H9 (cell line): Measurements from ENCODE around the gene CXCR3. TPM values are rescaled to one million over a fixed set of nuclear protein-coding genes. Genes with fewer than 3 reads are reported as not detected.

Experiments
- DNase-seq: peaks from one replicate; pipeline ENCODE4 v3.0.0-alpha.2; 2017
- H2AFZ ChIP-seq: one replicate; pipeline ENCODE4 v1.6.1; 2013; ENCODE audit warnings: mild to moderate bottlenecking, low read length, control low read depth, moderate library complexity
- H2AK5ac ChIP-seq: 2 replicates; pipeline ENCODE4 v1.6.1; 2013; ENCODE audit warnings: low read length, control low read depth, mixed read lengths; ENCODE audit not compliant: insufficient read length
- H2BK120ac ChIP-seq: one replicate; pipeline ENCODE4 v1.6.1; 2013; ENCODE audit warnings: low read depth, mild to moderate bottlenecking, low read length, control low read depth, inconsistent platforms; ENCODE audit not compliant: poor library complexity, severe bottlenecking
- H2BK12ac ChIP-seq: 2 replicates; pipeline ENCODE4 v1.6.1; 2013; ENCODE audit warnings: low read length, control low read depth, mixed read lengths, low read depth; ENCODE audit not compliant: insufficient read length
- H2BK15ac ChIP-seq: 2 replicates; pipeline ENCODE4 v1.6.1; 2013; ENCODE audit warnings: low read depth, low read length, control low read depth
- H2BK20ac ChIP-seq: one replicate; pipeline ENCODE4 v1.6.1; 2013; ENCODE audit warnings: low read depth, mild to moderate bottlenecking, low read length, control low read depth, inconsistent platforms; ENCODE audit not compliant: poor library complexity, severe bottlenecking
- H2BK5ac ChIP-seq: 2 replicates; pipeline ENCODE4 v1.6.1; 2013; ENCODE audit warnings: low read length, control low read depth, mixed read lengths; ENCODE audit not compliant: insufficient read length
- H3K14ac ChIP-seq: 2 replicates; pipeline ENCODE4 v1.6.1; 2013; ENCODE audit warnings: low read length, control low read depth; ENCODE audit not compliant: insufficient read depth
- H3K18ac ChIP-seq: 2 replicates; pipeline ENCODE4 v1.6.1; 2013; ENCODE audit warnings: low read depth, mild to moderate bottlenecking, mixed read lengths, low read length, control low read depth; ENCODE audit not compliant: insufficient read length
- H3K23ac ChIP-seq: 2 replicates; pipeline ENCODE4 v1.6.1; 2013; ENCODE audit warnings: low read length, control low read depth, mixed read lengths, low read depth; ENCODE audit not compliant: insufficient read length
- H3K23me2 ChIP-seq: 2 replicates; pipeline ENCODE4 v1.6.1; 2013; ENCODE audit warnings: low read depth, mild to moderate bottlenecking, mixed read lengths, low read length, control low read depth; ENCODE audit not compliant: insufficient read length, poor library complexity, severe bottlenecking
- H3K27ac ChIP-seq: 2 replicates; pipeline ENCODE4 v1.5.1; 2013; ENCODE audit warnings: low read length, control low read depth, mixed read lengths, low read depth; ENCODE audit not compliant: insufficient read length
- H3K27me3 ChIP-seq: 2 replicates; pipeline ENCODE4 v1.6.1; 2013; ENCODE audit warnings: low read length, control low read depth, inconsistent platforms; ENCODE audit not compliant: insufficient read depth
- H3K4ac ChIP-seq: 2 replicates; pipeline ENCODE4 v1.6.1; 2013; ENCODE audit warnings: low read depth, mild to moderate bottlenecking, control low read depth, inconsistent platforms, low read length, moderate library complexity
- H3K4me1 ChIP-seq: 2 replicates; pipeline ENCODE4 v1.6.1; 2013; ENCODE audit warnings: low read length, control low read depth, inconsistent platforms; ENCODE audit not compliant: insufficient read depth
- H3K4me2 ChIP-seq: 2 replicates; pipeline ENCODE4 v1.6.1; 2013; ENCODE audit warnings: low read length, control low read depth, mixed read lengths; ENCODE audit not compliant: insufficient read length, insufficient read depth
- H3K56ac ChIP-seq: 2 replicates; pipeline ENCODE4 v1.6.1; 2013; ENCODE audit warnings: low read depth, mild to moderate bottlenecking, mixed read lengths, low read length, control low read depth; ENCODE audit not compliant: insufficient read length
- H3K79me1 ChIP-seq: 2 replicates; pipeline ENCODE4 v1.6.1; 2013; ENCODE audit warnings: low read depth, mild to moderate bottlenecking, moderate library complexity, low read length, control low read depth, inconsistent platforms; ENCODE audit not compliant: insufficient read depth, poor library complexity, severe bottlenecking
- H3K79me2 ChIP-seq: 2 replicates; pipeline ENCODE4 v1.6.1; 2013; ENCODE audit warnings: low read length, control low read depth, inconsistent platforms; ENCODE audit not compliant: insufficient read depth
- H3K9ac ChIP-seq: 2 replicates; pipeline ENCODE4 v1.6.1; 2013; ENCODE audit warnings: low read length, control low read depth, mixed read lengths; ENCODE audit not compliant: insufficient read length; ENCODE audit errors: extremely low read depth
- H3K9me3 ChIP-seq: one replicate; pipeline ENCODE4 v1.6.1; 2013; ENCODE audit warnings: low read depth, low read length, inconsistent platforms; ENCODE audit not compliant: control insufficient read depth
- H3T11ph ChIP-seq: one replicate; pipeline ENCODE4 v1.6.1; 2013; ENCODE audit warnings: mild to moderate bottlenecking, low read length, control low read depth, inconsistent platforms
- H4K20me1 ChIP-seq: one replicate; pipeline ENCODE4 v1.6.1; 2013; ENCODE audit not compliant: control insufficient read depth, insufficient read length, insufficient read depth
- H4K5ac ChIP-seq: 2 replicates; pipeline ENCODE4 v1.6.1; 2013; ENCODE audit warnings: low read depth, mild to moderate bottlenecking, mixed read lengths, low read length, control low read depth; ENCODE audit not compliant: insufficient read length
- H4K8ac ChIP-seq: replicated peaks from 2 replicates; pipeline ENCODE4 v1.6.1; 2013; ENCODE audit warnings: low read length, control low read depth, mixed read lengths, low read depth; ENCODE audit not compliant: insufficient read length
- H4K91ac ChIP-seq: 2 replicates; pipeline ENCODE4 v1.6.1; 2013; ENCODE audit warnings: low read depth, mild to moderate bottlenecking, moderate library complexity, mixed read lengths, low read length, control low read depth; ENCODE audit not compliant: insufficient read length
- H3K27ac Mint-ChIP-seq, 3 experiments: 2 replicates in 2 of 3; 3 replicates in 1 of 3; pipeline ENCODE4 v1.8.0; 2020 to 2021; ENCODE audit warnings: mixed read lengths in 3 of 3, mild to moderate bottlenecking in 1 of 3, moderate library complexity in 1 of 3
- H3K27me3 Mint-ChIP-seq: 2 replicates; pipeline ENCODE4 v1.8.0; 2021; ENCODE audit warnings: low read depth, mild to moderate bottlenecking, moderate library complexity, mixed read lengths
- H3K36me3 Mint-ChIP-seq, 3 experiments: 2 replicates in 2 of 3; 3 replicates in 1 of 3; pipeline ENCODE4 v1.8.0; 2020 to 2021; ENCODE audit warnings: low read depth in 3 of 3, mixed read lengths in 3 of 3; ENCODE audit not compliant: insufficient read depth in 1 of 3
- H3K4me1 Mint-ChIP-seq, 2 experiments: 2 replicates each; pipeline ENCODE4 v1.8.0; 2020; ENCODE audit warnings: mixed read lengths in 2 of 2
- H3K4me3 Mint-ChIP-seq, 2 experiments: 2 replicates in 1 of 2; 3 replicates in 1 of 2; pipeline ENCODE4 v1.8.0; 2020 to 2021; ENCODE audit warnings: mild to moderate bottlenecking in 2 of 2, mixed read lengths in 2 of 2, moderate library complexity in 1 of 2
- H3K9me3 Mint-ChIP-seq, 2 experiments: 2 replicates in 1 of 2; 3 replicates in 1 of 2; pipeline ENCODE4 v1.8.0; 2020; ENCODE audit warnings: mild to moderate bottlenecking in 2 of 2, mixed read lengths in 2 of 2, moderate library complexity in 1 of 2
- WGBS: extraction: QIAGEN DNeasy Blood & Tissue Kit; methylation state at CpG from one replicate; pipeline ENCODE4 v1.1.7; 2013; ENCODE audit warnings: missing lambda C conversion rate, low lambda C conversion rate, mixed read lengths; ENCODE audit not compliant: insufficient read length; ENCODE audit errors: extremely low coverage; 5-methylcytosine and 5-hydroxymethylcytosine counted together
- total RNA-seq: library from RNA; stranded (reverse); gene quantifications from 2 replicates; pipeline ENCODE4 v1.2.1, GENCODE V29; 2021
- TF ChIP-seq, protein P1 (sequence below): fragments of 200-600 bp; sonication (generic); conservative IDR thresholded peaks from 3 replicates; pipeline ENCODE4 v1.8.0; 2021; ENCODE audit warnings: antibody characterized with exemption, mild to moderate bottlenecking

The CXCR3 gene
- total RNA-seq, 1 experiment from 2014 or later: not detected

DNA sequence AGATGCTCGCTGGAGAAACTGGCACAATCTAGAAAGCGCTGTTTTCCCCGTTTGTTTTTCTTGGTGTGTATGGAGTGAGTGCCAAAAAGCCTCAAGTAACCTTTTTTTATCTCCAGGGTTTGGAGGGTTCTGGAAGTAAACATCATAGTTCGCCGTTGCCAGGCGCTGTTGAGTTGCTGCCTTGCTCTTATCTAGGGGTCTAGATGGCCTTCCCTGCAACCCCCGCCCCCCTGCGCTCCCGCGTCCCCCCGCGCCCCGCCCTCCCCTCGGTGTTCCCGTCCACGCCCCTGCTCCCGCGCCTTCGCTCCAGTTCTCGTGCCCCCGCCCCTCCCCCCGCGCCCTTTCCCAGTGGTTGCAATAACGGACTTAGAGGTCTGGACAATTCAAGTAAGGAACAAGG lies 40.6 kb downstream of the CXCR3 start:
- no peak overlapping the region for H3K27ac Mint-ChIP-seq
- peaks cover 29 to 55% (median 51%) of the 10 kb centered on the region in 3 experiments for H3K36me3 Mint-ChIP-seq

More for the DNA sequence above, 40.6 kb downstream of the CXCR3 start:
- no peak overlapping the region for H3K23ac ChIP-seq
- no peak overlapping the region for H3K4ac ChIP-seq
- no peak overlapping the region for H2BK120ac ChIP-seq
- no peak overlapping the region for H3K18ac ChIP-seq
- H3K79me2 ChIP-seq: no peaks in the 10 kb centered on the region
- Mint-ChIP-seq H3K27me3 (peaks cover 4% of the 10 kb centered on the region; the same call in 1 of the 2 replicates), H3K4me3 (no peak overlapping the region), H3K9me3 (peaks cover 54 to 64% of the 10 kb centered on the region in 2 experiments), H3K4me1 (0 out of 4 replicates have a peak, but pooled peaks cover 0 to 10% of the 10 kb centered on the region in 2 experiments)
- H3K56ac ChIP-seq: no peak overlapping the region
- no peak overlapping the region for H2BK15ac ChIP-seq
- TF ChIP-seq, protein P1, sequence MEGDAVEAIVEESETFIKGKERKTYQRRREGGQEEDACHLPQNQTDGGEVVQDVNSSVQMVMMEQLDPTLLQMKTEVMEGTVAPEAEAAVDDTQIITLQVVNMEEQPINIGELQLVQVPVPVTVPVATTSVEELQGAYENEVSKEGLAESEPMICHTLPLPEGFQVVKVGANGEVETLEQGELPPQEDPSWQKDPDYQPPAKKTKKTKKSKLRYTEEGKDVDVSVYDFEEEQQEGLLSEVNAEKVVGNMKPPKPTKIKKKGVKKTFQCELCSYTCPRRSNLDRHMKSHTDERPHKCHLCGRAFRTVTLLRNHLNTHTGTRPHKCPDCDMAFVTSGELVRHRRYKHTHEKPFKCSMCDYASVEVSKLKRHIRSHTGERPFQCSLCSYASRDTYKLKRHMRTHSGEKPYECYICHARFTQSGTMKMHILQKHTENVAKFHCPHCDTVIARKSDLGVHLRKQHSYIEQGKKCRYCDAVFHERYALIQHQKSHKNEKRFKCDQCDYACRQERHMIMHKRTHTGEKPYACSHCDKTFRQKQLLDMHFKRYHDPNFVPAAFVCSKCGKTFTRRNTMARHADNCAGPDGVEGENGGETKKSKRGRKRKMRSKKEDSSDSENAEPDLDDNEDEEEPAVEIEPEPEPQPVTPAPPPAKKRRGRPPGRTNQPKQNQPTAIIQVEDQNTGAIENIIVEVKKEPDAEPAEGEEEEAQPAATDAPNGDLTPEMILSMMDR: no peak
- no peak overlapping the region for H4K5ac ChIP-seq
- no CpG with 5 or more reads among the region's 24 CpGs for WGBS
- no peak overlapping the region for H2BK20ac ChIP-seq
- no peaks in the 10 kb centered on the region for H3K27me3 ChIP-seq
- no peak overlapping the region for H4K8ac ChIP-seq
- H3K4me2 ChIP-seq: no peak overlapping the region
- DNase-seq: no peak
- no peak overlapping the region for H2BK12ac ChIP-seq
- H3K27ac ChIP-seq: no peak overlapping the region
- no peak overlapping the region for H2BK5ac ChIP-seq
- no peak overlapping the region for H2AFZ ChIP-seq
- no peak overlapping the region for H3T11ph ChIP-seq
- no peaks in the 10 kb centered on the region for H3K4me1 ChIP-seq
- peaks cover 13% of the 10 kb centered on the region for H3K9me3 ChIP-seq
- no peaks in the 10 kb centered on the region for H4K20me1 ChIP-seq
- no peaks in the 10 kb centered on the region for H3K79me1 ChIP-seq
- H3K14ac ChIP-seq: no peak overlapping the region
- H4K91ac ChIP-seq: no peak overlapping the region
- no peaks in the 10 kb centered on the region for H3K23me2 ChIP-seq
- no peak overlapping the region for H2AK5ac ChIP-seq
- no peak overlapping the region for H3K9ac ChIP-seq
